ENCODE data around the gene RCN2.

The RCN2 gene

DNA sequence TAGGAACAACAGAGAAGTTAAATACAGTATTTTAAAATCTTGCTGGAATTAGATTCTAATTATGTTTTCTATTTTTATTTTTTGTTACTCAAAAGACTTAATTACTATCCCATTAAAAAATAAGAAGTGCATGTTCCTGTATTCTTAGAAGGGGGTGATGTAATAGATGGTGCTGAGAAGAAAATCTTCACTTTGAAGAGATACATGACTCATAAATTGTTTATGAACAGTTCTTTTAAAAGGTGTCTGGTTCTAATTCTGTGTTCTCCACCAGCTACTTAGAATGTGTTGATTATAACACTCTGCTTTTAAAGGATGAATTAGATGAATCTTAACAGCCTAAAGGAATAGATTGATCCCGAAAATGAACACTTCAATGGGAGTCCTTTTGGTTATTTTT lies 8.2 kb downstream of the RCN2 start:
- no peak for DNase-seq
- no peaks in the 10 kb centered on the region for H3K9me3 ChIP-seq
- H3K27me3 ChIP-seq, result no peaks in the 10 kb centered on the region
- no peak overlapping the region for H3K27ac ChIP-seq
- H3K4me3 ChIP-seq, result no peak overlapping the region
- intact Hi-C loops (cut with DNase I; ENCODE audit: low total_unique reads), result no loop called here
- TF ChIP-seq CTCF (IDR thresholded peaks at IDR 0.05), result no peak
- H3K4me1 ChIP-seq, result no peaks in the 10 kb centered on the region
- peaks cover 24 to 43% (median 29%) of the 10 kb centered on the region in 3 donors for H3K36me3 ChIP-seq

GRCh38 chr15:76941636-76942035 lies 10.1 kb downstream of the RCN2 start:
- Histone ChIP-seq H3K4me1 (no peaks in the 10 kb centered on the region), H3K4me3 (no peak overlapping the region), H3K9me3 (no peaks in the 10 kb centered on the region), H3K27me3 (no peaks in the 10 kb centered on the region), H3K27ac (no peak overlapping the region), H3K36me3 (peaks cover 19 to 28% (median 21%) of the 10 kb centered on the region in 3 donors)
- no peak for TF ChIP-seq CTCF (IDR thresholded peaks at IDR 0.05)
- intact Hi-C loops (cut with DNase I; ENCODE audit: low total_unique reads), result no loop called here
- no peak for DNase-seq

- H3K4me1 ChIP-seq, result no peaks in the 10 kb centered on the region
- H3K4me3 ChIP-seq, result no peak overlapping the region
- H3K27me3 ChIP-seq, result no peaks in the 10 kb centered on the region
- DNase-seq, result no peak
- H3K36me3 ChIP-seq, result peaks cover 19 to 23% (median 20%) of the 10 kb centered on the region in 3 donors
- intact Hi-C loops (cut with DNase I; ENCODE audit: low total_unique reads), result no loop called here
- no peak overlapping the region for H3K27ac ChIP-seq
- H3K9me3 ChIP-seq, result no peaks in the 10 kb centered on the region
- no peak for TF ChIP-seq CTCF (IDR thresholded peaks at IDR 0.05)
Observed at GRCh38 chr15:76942331-76942730, 10.8 kb downstream of the RCN2 start.

GRCh38 chr15:76945494-76946093 lies 14.0 kb downstream of the RCN2 start:
- no peaks in the 10 kb centered on the region for H3K27me3 ChIP-seq
- H3K36me3 ChIP-seq, result peaks cover 10 to 40% (median 28%) of the 10 kb centered on the region in 3 donors
- no peaks in the 10 kb centered on the region for H3K9me3 ChIP-seq
- intact Hi-C loops (cut with DNase I; ENCODE audit: low total_unique reads), result no loop called here
- no peaks in the 10 kb centered on the region for H3K4me1 ChIP-seq
- TF ChIP-seq CTCF (IDR thresholded peaks at IDR 0.05), result no peak
- no peak for DNase-seq
- no peak overlapping the region for H3K27ac ChIP-seq
- no peak overlapping the region for H3K4me3 ChIP-seq

DNA sequence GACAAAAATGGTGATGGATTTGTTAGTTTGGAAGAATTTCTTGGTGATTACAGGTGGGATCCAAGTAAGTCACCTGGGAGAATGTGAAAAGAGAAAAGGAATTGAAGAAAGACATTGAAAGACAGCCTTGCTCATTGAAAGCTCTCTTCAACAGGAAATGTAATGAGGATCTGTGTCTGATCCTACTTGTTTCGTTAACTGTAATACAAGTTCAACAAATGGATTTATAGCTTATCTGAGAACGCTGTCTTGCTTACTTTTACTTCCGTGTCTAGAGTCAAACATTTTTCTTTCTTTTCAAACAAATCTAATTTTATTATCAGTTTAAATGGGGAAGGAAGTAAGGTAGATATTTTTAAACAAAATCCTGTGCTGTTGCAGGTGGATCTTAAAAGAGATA lies 15.9 kb downstream of the RCN2 start:
- intact Hi-C loops (cut with DNase I; ENCODE audit: low total_unique reads), result no loop called here
- H3K9me3 ChIP-seq, result no peaks in the 10 kb centered on the region
- DNase-seq, result no peak
- TF ChIP-seq CTCF (IDR thresholded peaks at IDR 0.05), result no peak
- no peaks in the 10 kb centered on the region for H3K27me3 ChIP-seq
- peaks cover 10 to 48% (median 28%) of the 10 kb centered on the region in 3 donors for H3K36me3 ChIP-seq
- no peak overlapping the region for H3K4me3 ChIP-seq
- no peak overlapping the region for H3K27ac ChIP-seq
- H3K4me1 ChIP-seq, result no peaks in the 10 kb centered on the region

DNA sequence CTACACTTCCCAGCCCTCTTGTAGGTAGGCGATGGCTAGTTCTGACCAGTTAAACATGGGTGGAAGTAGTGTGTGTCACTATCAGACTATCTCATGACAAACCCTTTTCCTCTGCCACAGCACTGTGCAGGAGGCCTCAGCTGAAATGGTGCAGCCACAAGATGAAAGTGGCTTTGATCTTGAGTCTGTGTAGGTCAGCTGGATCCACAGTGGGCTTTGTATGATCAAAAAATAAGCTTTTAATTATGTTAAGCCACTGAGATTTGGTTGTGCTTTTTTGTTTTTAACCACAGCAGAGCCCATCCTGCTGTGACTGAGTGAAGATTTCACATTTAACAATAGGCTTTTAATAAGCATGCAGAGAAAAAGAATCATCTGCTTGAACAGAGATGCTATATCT lies 19.7 kb downstream of the RCN2 start:
- H3K4me1 ChIP-seq, result no peaks in the 10 kb centered on the region
- no peaks in the 10 kb centered on the region for H3K27me3 ChIP-seq
- intact Hi-C loops (cut with DNase I; ENCODE audit: low total_unique reads), result no loop called here
- no peaks in the 10 kb centered on the region for H3K9me3 ChIP-seq
- no peak overlapping the region for H3K27ac ChIP-seq
- no peak overlapping the region for H3K4me3 ChIP-seq
- no peak for DNase-seq
- peaks cover 0 to 38% (median 18%) of the 10 kb centered on the region in 3 donors for H3K36me3 ChIP-seq
- no peak for TF ChIP-seq CTCF (IDR thresholded peaks at IDR 0.05)

Measured in tibial artery (tissue), 4 donors.